H9 (cell line): ENCODE measurements around the gene KCTD19. TPM values are rescaled to one million over a fixed set of nuclear protein-coding genes. Genes with fewer than 3 reads are reported as not detected.
A peak's percentile ranks its signal among the peaks of the same experiment; 100 is the strongest.

Experiments used
- DNase-seq: peaks from one replicate; pipeline ENCODE4 v3.0.0-alpha.2; 2017
- H2AFZ ChIP-seq: one replicate; pipeline ENCODE4 v1.6.1; 2013; ENCODE audit warnings: mild to moderate bottlenecking, low read length, control low read depth, moderate library complexity
- H2AK5ac ChIP-seq: 2 replicates; pipeline ENCODE4 v1.6.1; 2013; ENCODE audit warnings: low read length, control low read depth, mixed read lengths; ENCODE audit not compliant: insufficient read length
- H2BK120ac ChIP-seq: one replicate; pipeline ENCODE4 v1.6.1; 2013; ENCODE audit warnings: low read depth, mild to moderate bottlenecking, low read length, control low read depth, inconsistent platforms; ENCODE audit not compliant: poor library complexity, severe bottlenecking
- H2BK12ac ChIP-seq: 2 replicates; pipeline ENCODE4 v1.6.1; 2013; ENCODE audit warnings: low read length, control low read depth, mixed read lengths, low read depth; ENCODE audit not compliant: insufficient read length
- H2BK15ac ChIP-seq: 2 replicates; pipeline ENCODE4 v1.6.1; 2013; ENCODE audit warnings: low read depth, low read length, control low read depth
- H2BK20ac ChIP-seq: one replicate; pipeline ENCODE4 v1.6.1; 2013; ENCODE audit warnings: low read depth, mild to moderate bottlenecking, low read length, control low read depth, inconsistent platforms; ENCODE audit not compliant: poor library complexity, severe bottlenecking
- H2BK5ac ChIP-seq: 2 replicates; pipeline ENCODE4 v1.6.1; 2013; ENCODE audit warnings: low read length, control low read depth, mixed read lengths; ENCODE audit not compliant: insufficient read length
- H3K14ac ChIP-seq: 2 replicates; pipeline ENCODE4 v1.6.1; 2013; ENCODE audit warnings: low read length, control low read depth; ENCODE audit not compliant: insufficient read depth
- H3K18ac ChIP-seq: 2 replicates; pipeline ENCODE4 v1.6.1; 2013; ENCODE audit warnings: low read depth, mild to moderate bottlenecking, mixed read lengths, low read length, control low read depth; ENCODE audit not compliant: insufficient read length
- H3K23ac ChIP-seq: 2 replicates; pipeline ENCODE4 v1.6.1; 2013; ENCODE audit warnings: low read length, control low read depth, mixed read lengths, low read depth; ENCODE audit not compliant: insufficient read length
- H3K23me2 ChIP-seq: 2 replicates; pipeline ENCODE4 v1.6.1; 2013; ENCODE audit warnings: low read depth, mild to moderate bottlenecking, mixed read lengths, low read length, control low read depth; ENCODE audit not compliant: insufficient read length, poor library complexity, severe bottlenecking
- H3K27ac ChIP-seq: 2 replicates; pipeline ENCODE4 v1.5.1; 2013; ENCODE audit warnings: low read length, control low read depth, mixed read lengths, low read depth; ENCODE audit not compliant: insufficient read length
- H3K27me3 ChIP-seq: 2 replicates; pipeline ENCODE4 v1.6.1; 2013; ENCODE audit warnings: low read length, control low read depth, inconsistent platforms; ENCODE audit not compliant: insufficient read depth
- H3K4ac ChIP-seq: 2 replicates; pipeline ENCODE4 v1.6.1; 2013; ENCODE audit warnings: low read depth, mild to moderate bottlenecking, control low read depth, inconsistent platforms, low read length, moderate library complexity
- H3K4me1 ChIP-seq: 2 replicates; pipeline ENCODE4 v1.6.1; 2013; ENCODE audit warnings: low read length, control low read depth, inconsistent platforms; ENCODE audit not compliant: insufficient read depth
- H3K4me2 ChIP-seq: 2 replicates; pipeline ENCODE4 v1.6.1; 2013; ENCODE audit warnings: low read length, control low read depth, mixed read lengths; ENCODE audit not compliant: insufficient read length, insufficient read depth
- H3K56ac ChIP-seq: 2 replicates; pipeline ENCODE4 v1.6.1; 2013; ENCODE audit warnings: low read depth, mild to moderate bottlenecking, mixed read lengths, low read length, control low read depth; ENCODE audit not compliant: insufficient read length
- H3K79me1 ChIP-seq: 2 replicates; pipeline ENCODE4 v1.6.1; 2013; ENCODE audit warnings: low read depth, mild to moderate bottlenecking, moderate library complexity, low read length, control low read depth, inconsistent platforms; ENCODE audit not compliant: insufficient read depth, poor library complexity, severe bottlenecking
- H3K79me2 ChIP-seq: 2 replicates; pipeline ENCODE4 v1.6.1; 2013; ENCODE audit warnings: low read length, control low read depth, inconsistent platforms; ENCODE audit not compliant: insufficient read depth
- H3K9ac ChIP-seq: 2 replicates; pipeline ENCODE4 v1.6.1; 2013; ENCODE audit warnings: low read length, control low read depth, mixed read lengths; ENCODE audit not compliant: insufficient read length; ENCODE audit errors: extremely low read depth
- H3K9me3 ChIP-seq: one replicate; pipeline ENCODE4 v1.6.1; 2013; ENCODE audit warnings: low read depth, low read length, inconsistent platforms; ENCODE audit not compliant: control insufficient read depth
- H3T11ph ChIP-seq: one replicate; pipeline ENCODE4 v1.6.1; 2013; ENCODE audit warnings: mild to moderate bottlenecking, low read length, control low read depth, inconsistent platforms
- H4K20me1 ChIP-seq: one replicate; pipeline ENCODE4 v1.6.1; 2013; ENCODE audit not compliant: control insufficient read depth, insufficient read length, insufficient read depth
- H4K5ac ChIP-seq: 2 replicates; pipeline ENCODE4 v1.6.1; 2013; ENCODE audit warnings: low read depth, mild to moderate bottlenecking, mixed read lengths, low read length, control low read depth; ENCODE audit not compliant: insufficient read length
- H4K8ac ChIP-seq: replicated peaks from 2 replicates; pipeline ENCODE4 v1.6.1; 2013; ENCODE audit warnings: low read length, control low read depth, mixed read lengths, low read depth; ENCODE audit not compliant: insufficient read length
- H4K91ac ChIP-seq: 2 replicates; pipeline ENCODE4 v1.6.1; 2013; ENCODE audit warnings: low read depth, mild to moderate bottlenecking, moderate library complexity, mixed read lengths, low read length, control low read depth; ENCODE audit not compliant: insufficient read length
- H3K27ac Mint-ChIP-seq, 3 experiments: 2 replicates in 2 of 3; 3 replicates in 1 of 3; pipeline ENCODE4 v1.8.0; 2020 to 2021; ENCODE audit warnings: mixed read lengths in 3 of 3, mild to moderate bottlenecking in 1 of 3, moderate library complexity in 1 of 3
- H3K27me3 Mint-ChIP-seq: 2 replicates; pipeline ENCODE4 v1.8.0; 2021; ENCODE audit warnings: low read depth, mild to moderate bottlenecking, moderate library complexity, mixed read lengths
- H3K36me3 Mint-ChIP-seq, 3 experiments: 2 replicates in 2 of 3; 3 replicates in 1 of 3; pipeline ENCODE4 v1.8.0; 2020 to 2021; ENCODE audit warnings: low read depth in 3 of 3, mixed read lengths in 3 of 3; ENCODE audit not compliant: insufficient read depth in 1 of 3
- H3K4me1 Mint-ChIP-seq, 2 experiments: 2 replicates each; pipeline ENCODE4 v1.8.0; 2020; ENCODE audit warnings: mixed read lengths in 2 of 2
- H3K4me3 Mint-ChIP-seq, 2 experiments: 2 replicates in 1 of 2; 3 replicates in 1 of 2; pipeline ENCODE4 v1.8.0; 2020 to 2021; ENCODE audit warnings: mild to moderate bottlenecking in 2 of 2, mixed read lengths in 2 of 2, moderate library complexity in 1 of 2
- H3K9me3 Mint-ChIP-seq, 2 experiments: 2 replicates in 1 of 2; 3 replicates in 1 of 2; pipeline ENCODE4 v1.8.0; 2020; ENCODE audit warnings: mild to moderate bottlenecking in 2 of 2, mixed read lengths in 2 of 2, moderate library complexity in 1 of 2
- CTCF ChIP-seq: fragments of 200-600 bp; sonication (generic); conservative IDR thresholded peaks from 3 replicates; pipeline ENCODE4 v1.8.0; 2021; ENCODE audit warnings: antibody characterized with exemption, mild to moderate bottlenecking
- WGBS: extraction: QIAGEN DNeasy Blood & Tissue Kit; methylation state at CpG from one replicate; pipeline ENCODE4 v1.1.7; 2013; ENCODE audit warnings: missing lambda C conversion rate, low lambda C conversion rate, mixed read lengths; ENCODE audit not compliant: insufficient read length; ENCODE audit errors: extremely low coverage; 5-methylcytosine and 5-hydroxymethylcytosine counted together
- total RNA-seq: library from RNA; stranded (reverse); gene quantifications from 2 replicates; pipeline ENCODE4 v1.2.1, GENCODE V29; 2021

The KCTD19 gene
- total RNA-seq, 1 experiment from 2014 or later = 0.13 TPM

- no peaks in the 10 kb centered on the region; the same call in 1 of the 2 replicates for H3K79me2 ChIP-seq
- Mint-ChIP-seq H3K9me3 (no peaks in the 10 kb centered on the region), H3K36me3 (no peaks in the 10 kb centered on the region; a peak in 1 of 7 replicates), H3K27ac (peak within 1 kb of the TSS in 2 of 3 experiments; percentile 87 to 95; a peak in 5 of 7 replicates), H3K4me1 (peaks cover 34 to 41% of the 10 kb centered on the region in 2 experiments), H3K4me3 (peak within 1 kb of the TSS; percentile 86 to 94), H3K27me3 (peaks cover 24% of the 10 kb centered on the region)
- no peak within 1 kb of the TSS for H4K91ac ChIP-seq
- H3T11ph ChIP-seq = no peak within 1 kb of the TSS
- H2BK5ac ChIP-seq = no peak within 1 kb of the TSS
- H3K4me2 ChIP-seq = peak within 1 kb of the TSS; percentile 65
- no peak within 1 kb of the TSS for H3K56ac ChIP-seq
- peak within 1 kb of the TSS; percentile 46 for H3K9ac ChIP-seq
- no peaks in the 10 kb centered on the region for H3K79me1 ChIP-seq
- H2AK5ac ChIP-seq = no peak within 1 kb of the TSS
- WGBS = no CpG with 5 or more reads among the region's 60 CpGs
- peak within 1 kb of the TSS; percentile 75 for H3K18ac ChIP-seq
- no peaks in the 10 kb centered on the region; the same call in 1 of the 2 replicates for H3K27me3 ChIP-seq
- no peak within 1 kb of the TSS for H4K8ac ChIP-seq
- no peak within 1 kb of the TSS for H2BK20ac ChIP-seq
- H3K4ac ChIP-seq = no peak within 1 kb of the TSS
- no peak within 1 kb of the TSS for H2BK120ac ChIP-seq
- H3K14ac ChIP-seq = peak within 1 kb of the TSS; percentile 80
- no peak within 1 kb of the TSS for H3K27ac ChIP-seq
- H2BK12ac ChIP-seq = no peak within 1 kb of the TSS
- H3K4me1 ChIP-seq = peaks cover 4% of the 10 kb centered on the region; the same call in 1 of the 2 replicates
- no peak within 1 kb of the TSS for H2BK15ac ChIP-seq
- H3K23me2 ChIP-seq = peaks cover 31% of the 10 kb centered on the region
- H4K20me1 ChIP-seq = no peaks in the 10 kb centered on the region
- no peak within 1 kb of the TSS for H2AFZ ChIP-seq
- no peak within 1 kb of the TSS for H4K5ac ChIP-seq
- no peaks in the 10 kb centered on the region for H3K9me3 ChIP-seq
- no peak within 1 kb of the TSS for H3K23ac ChIP-seq
- DNase-seq = peak; percentile 97
- TF ChIP-seq CTCF = no peak
These were observed 79.1 kb downstream of the KCTD19 start, which contains the start of gene FHOD1 for GRCh38 chr16:67247192-67248072. TSS of gene FHOD1 (minus strand) at chr16:67247481. CDS start at chr16:67247410, 71 bp downstream.
